Loucy (cell line): ENCODE results near the gene DENND11.

ENCODE experiments used
- EZH2phosphoT487 ChIP-seq: fragments of 200-600 bp; IDR thresholded peaks from 2 replicates; pipeline ENCODE4 v1.6.1; 2018; ENCODE audit warnings: antibody characterized with exemption, mild to moderate bottlenecking, moderate library complexity, borderline replicate concordance
- TF ChIP-seq, protein P1 (sequence below): fragments of 200-600 bp; sonication (generic); conservative IDR thresholded peaks from 2 replicates; pipeline ENCODE4 v1.5.1; 2014; ENCODE audit warnings: mild to moderate bottlenecking, antibody characterized with exemption, low read length

DNA sequence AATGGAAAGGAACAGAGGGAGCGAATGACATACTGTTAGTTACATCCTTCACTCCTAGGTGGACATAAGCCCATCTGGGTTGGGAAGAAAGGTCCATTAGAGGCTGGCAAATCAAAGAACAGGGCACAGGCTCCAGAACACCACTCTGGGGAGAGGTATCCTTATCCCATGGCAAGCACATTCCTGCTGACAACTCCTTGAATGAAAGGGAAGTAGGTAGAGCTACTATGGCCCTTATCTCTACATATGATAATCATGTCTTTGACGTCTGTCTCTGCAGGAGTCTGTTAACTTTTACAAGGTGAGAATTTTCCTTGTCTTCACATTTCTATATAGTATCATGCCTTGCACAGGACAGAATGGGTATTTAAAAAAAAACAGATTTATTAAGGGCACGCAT is 10.4 kb downstream of the DENND11 start:
- TF ChIP-seq, protein P1, sequence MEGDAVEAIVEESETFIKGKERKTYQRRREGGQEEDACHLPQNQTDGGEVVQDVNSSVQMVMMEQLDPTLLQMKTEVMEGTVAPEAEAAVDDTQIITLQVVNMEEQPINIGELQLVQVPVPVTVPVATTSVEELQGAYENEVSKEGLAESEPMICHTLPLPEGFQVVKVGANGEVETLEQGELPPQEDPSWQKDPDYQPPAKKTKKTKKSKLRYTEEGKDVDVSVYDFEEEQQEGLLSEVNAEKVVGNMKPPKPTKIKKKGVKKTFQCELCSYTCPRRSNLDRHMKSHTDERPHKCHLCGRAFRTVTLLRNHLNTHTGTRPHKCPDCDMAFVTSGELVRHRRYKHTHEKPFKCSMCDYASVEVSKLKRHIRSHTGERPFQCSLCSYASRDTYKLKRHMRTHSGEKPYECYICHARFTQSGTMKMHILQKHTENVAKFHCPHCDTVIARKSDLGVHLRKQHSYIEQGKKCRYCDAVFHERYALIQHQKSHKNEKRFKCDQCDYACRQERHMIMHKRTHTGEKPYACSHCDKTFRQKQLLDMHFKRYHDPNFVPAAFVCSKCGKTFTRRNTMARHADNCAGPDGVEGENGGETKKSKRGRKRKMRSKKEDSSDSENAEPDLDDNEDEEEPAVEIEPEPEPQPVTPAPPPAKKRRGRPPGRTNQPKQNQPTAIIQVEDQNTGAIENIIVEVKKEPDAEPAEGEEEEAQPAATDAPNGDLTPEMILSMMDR = no peak
- no peak for TF ChIP-seq EZH2phosphoT487
